ENCODE data around the gene SLC35B2.
A peak's percentile ranks its signal among the peaks of the same experiment; 100 is the strongest.

Gene SLC35B2

GRCh38 chr6:44298055-44298803 lies 40.9 kb upstream of the SLC35B2 start:
- H3K27ac ChIP-seq (ENCODE audit: low read length) = no peak overlapping the region
- H3K4me3 ChIP-seq (ENCODE audit: low read length) = peak overlapping the region; percentile 79
- no peaks in the 10 kb centered on the region for H3K9me3 ChIP-seq (ENCODE audit: insufficient read depth, low read depth, low read length)
- H3K4me1 ChIP-seq (ENCODE audit: insufficient read depth, low read length) = no peaks in the 10 kb centered on the region; the same call in 1 of the 2 replicates
- H3K36me3 ChIP-seq (ENCODE audit: insufficient read depth, low read depth, low read length) = peaks cover 32% of the 10 kb centered on the region
- H3K9ac ChIP-seq (ENCODE audit: low read depth, low read length) = peak overlapping the region; percentile 65; the same call in 1 of the 2 replicates
- H3K27me3 ChIP-seq (ENCODE audit: insufficient read depth, low read length) = peaks cover 42% of the 10 kb centered on the region

- Histone ChIP-seq H3K9ac (ENCODE audit: low read depth, low read length) (peak overlapping the region; percentile 65; the same call in 1 of the 2 replicates), H3K4me1 (ENCODE audit: insufficient read depth, low read length) (no peaks in the 10 kb centered on the region; the same call in 1 of the 2 replicates), H3K27me3 (ENCODE audit: insufficient read depth, low read length) (peaks cover 48% of the 10 kb centered on the region), H3K36me3 (ENCODE audit: insufficient read depth, low read depth, low read length) (peaks cover 24% of the 10 kb centered on the region), H3K4me3 (ENCODE audit: low read length) (peak overlapping the region; percentile 79), H3K9me3 (ENCODE audit: insufficient read depth, low read depth, low read length) (no peaks in the 10 kb centered on the region), H3K27ac (ENCODE audit: low read length) (no peak overlapping the region)
These were observed 40.0 kb upstream of the SLC35B2 start for GRCh38 chr6:44297063-44298038.

GRCh38 chr6:44294832-44295791 lies 37.8 kb upstream of the SLC35B2 start:
- Histone ChIP-seq H3K27ac (ENCODE audit: low read length) (no peak overlapping the region), H3K4me1 (ENCODE audit: insufficient read depth, low read length) (no peaks in the 10 kb centered on the region; the same call in 1 of the 2 replicates), H3K4me3 (ENCODE audit: low read length) (no peak overlapping the region), H3K9ac (ENCODE audit: low read depth, low read length) (no peak overlapping the region), H3K36me3 (ENCODE audit: insufficient read depth, low read depth, low read length) (peaks cover 1% of the 10 kb centered on the region), H3K27me3 (ENCODE audit: insufficient read depth, low read length) (peaks cover 69% of the 10 kb centered on the region), H3K9me3 (ENCODE audit: insufficient read depth, low read depth, low read length) (no peaks in the 10 kb centered on the region)

GRCh38 chr6:44292661-44293365 lies 35.5 kb upstream of the SLC35B2 start:
- peaks cover 75% of the 10 kb centered on the region for H3K27me3 ChIP-seq (ENCODE audit: insufficient read depth, low read length)
- no peaks in the 10 kb centered on the region; the same call in 1 of the 2 replicates for H3K4me1 ChIP-seq (ENCODE audit: insufficient read depth, low read length)
- no peak overlapping the region for H3K9ac ChIP-seq (ENCODE audit: low read depth, low read length)
- no peaks in the 10 kb centered on the region for H3K36me3 ChIP-seq (ENCODE audit: insufficient read depth, low read depth, low read length)
- H3K4me3 ChIP-seq (ENCODE audit: low read length) = no peak overlapping the region
- no peak overlapping the region for H3K27ac ChIP-seq (ENCODE audit: low read length)
- H3K9me3 ChIP-seq (ENCODE audit: insufficient read depth, low read depth, low read length) = no peaks in the 10 kb centered on the region

- H3K9me3 ChIP-seq (ENCODE audit: insufficient read depth, low read depth, low read length) = no peaks in the 10 kb centered on the region
- no peak overlapping the region for H3K4me3 ChIP-seq (ENCODE audit: low read length)
- H3K27ac ChIP-seq (ENCODE audit: low read length) = no peak overlapping the region
- no peaks in the 10 kb centered on the region; the same call in 1 of the 2 replicates for H3K4me1 ChIP-seq (ENCODE audit: insufficient read depth, low read length)
- H3K27me3 ChIP-seq (ENCODE audit: insufficient read depth, low read length) = peaks cover 76% of the 10 kb centered on the region
- H3K9ac ChIP-seq (ENCODE audit: low read depth, low read length) = no peak overlapping the region
- no peaks in the 10 kb centered on the region for H3K36me3 ChIP-seq (ENCODE audit: insufficient read depth, low read depth, low read length)
These were observed 34.5 kb upstream of the SLC35B2 start for GRCh38 chr6:44291841-44292240.

- no peak overlapping the region for H3K27ac ChIP-seq (ENCODE audit: low read length)
- peaks cover 74% of the 10 kb centered on the region for H3K27me3 ChIP-seq (ENCODE audit: insufficient read depth, low read length)
- H3K4me3 ChIP-seq (ENCODE audit: low read length) = no peak overlapping the region
- H3K4me1 ChIP-seq (ENCODE audit: insufficient read depth, low read length) = no peaks in the 10 kb centered on the region
- H3K9ac ChIP-seq (ENCODE audit: low read depth, low read length) = no peak overlapping the region
- H3K36me3 ChIP-seq (ENCODE audit: insufficient read depth, low read depth, low read length) = no peaks in the 10 kb centered on the region
- no peaks in the 10 kb centered on the region for H3K9me3 ChIP-seq (ENCODE audit: insufficient read depth, low read depth, low read length)
These were observed 32.5 kb upstream of the SLC35B2 start for GRCh38 chr6:44289726-44290260.

GRCh38 chr6:44286747-44287146 lies 29.4 kb upstream of the SLC35B2 start:
- no peak overlapping the region for H3K27ac ChIP-seq (ENCODE audit: low read length)
- H3K27me3 ChIP-seq (ENCODE audit: insufficient read depth, low read length) = peaks cover 86% of the 10 kb centered on the region
- H3K4me1 ChIP-seq (ENCODE audit: insufficient read depth, low read length) = no peaks in the 10 kb centered on the region
- H3K9me3 ChIP-seq (ENCODE audit: insufficient read depth, low read depth, low read length) = no peaks in the 10 kb centered on the region
- no peaks in the 10 kb centered on the region for H3K36me3 ChIP-seq (ENCODE audit: insufficient read depth, low read depth, low read length)
- no peak overlapping the region for H3K9ac ChIP-seq (ENCODE audit: low read depth, low read length)
- no peak overlapping the region for H3K4me3 ChIP-seq (ENCODE audit: low read length)

- Histone ChIP-seq H3K36me3 (ENCODE audit: insufficient read depth, low read depth, low read length) (no peaks in the 10 kb centered on the region), H3K27ac (ENCODE audit: low read length) (no peak overlapping the region), H3K4me1 (ENCODE audit: insufficient read depth, low read length) (no peaks in the 10 kb centered on the region), H3K9me3 (ENCODE audit: insufficient read depth, low read depth, low read length) (no peaks in the 10 kb centered on the region), H3K4me3 (ENCODE audit: low read length) (no peak overlapping the region), H3K9ac (ENCODE audit: low read depth, low read length) (no peak overlapping the region), H3K27me3 (ENCODE audit: insufficient read depth, low read length) (peaks cover 81% of the 10 kb centered on the region)
These were observed 28.9 kb upstream of the SLC35B2 start for GRCh38 chr6:44286285-44286565.

GRCh38 chr6:44285552-44286284 lies 28.4 kb upstream of the SLC35B2 start:
- H3K4me3 ChIP-seq (ENCODE audit: low read length) = no peak overlapping the region
- H3K36me3 ChIP-seq (ENCODE audit: insufficient read depth, low read depth, low read length) = no peaks in the 10 kb centered on the region
- no peaks in the 10 kb centered on the region for H3K4me1 ChIP-seq (ENCODE audit: insufficient read depth, low read length)
- no peak overlapping the region for H3K27ac ChIP-seq (ENCODE audit: low read length)
- no peak overlapping the region for H3K9ac ChIP-seq (ENCODE audit: low read depth, low read length)
- H3K9me3 ChIP-seq (ENCODE audit: insufficient read depth, low read depth, low read length) = no peaks in the 10 kb centered on the region
- peaks cover 76% of the 10 kb centered on the region for H3K27me3 ChIP-seq (ENCODE audit: insufficient read depth, low read length)

GRCh38 chr6:44284867-44285266 lies 27.5 kb upstream of the SLC35B2 start:
- Histone ChIP-seq H3K36me3 (ENCODE audit: insufficient read depth, low read depth, low read length) (no peaks in the 10 kb centered on the region), H3K27me3 (ENCODE audit: insufficient read depth, low read length) (peaks cover 71% of the 10 kb centered on the region), H3K4me3 (ENCODE audit: low read length) (no peak overlapping the region), H3K27ac (ENCODE audit: low read length) (no peak overlapping the region), H3K4me1 (ENCODE audit: insufficient read depth, low read length) (no peaks in the 10 kb centered on the region), H3K9ac (ENCODE audit: low read depth, low read length) (no peak overlapping the region), H3K9me3 (ENCODE audit: insufficient read depth, low read depth, low read length) (no peaks in the 10 kb centered on the region)
